Measurements from ENCODE around the gene PBX3.

PBX3 gene

GRCh38 chr9:125943831-125944230 lies 196.7 kb downstream of the PBX3 start:
- Histone ChIP-seq H3K36me3 (ENCODE audit: control insufficient read depth, low read length) (0 out of 2 replicates have a peak, but pooled peaks cover 3% of the 10 kb centered on the region), H3K27me3 (ENCODE audit: control insufficient read depth, low read length) (no peaks in the 10 kb centered on the region), H3K9me2 (replicated peaks; ENCODE audit: control insufficient read depth, low read length) (no peaks in the 10 kb centered on the region), H3K4me1 (ENCODE audit: control insufficient read depth, low read length) (no peaks in the 10 kb centered on the region), H3K79me2 (ENCODE audit: control insufficient read depth, low read length) (no peaks in the 10 kb centered on the region), H3F3A (ENCODE audit: control insufficient read depth, insufficient read depth) (no peaks in the 10 kb centered on the region), H3K9me3 (ENCODE audit: control insufficient read depth, insufficient read depth, low read length) (no peaks in the 10 kb centered on the region), H3K27ac (ENCODE audit: low read depth, low read length) (no peak overlapping the region), H3K4me3 (ENCODE audit: low read length) (no peak overlapping the region), H4K20me1 (ENCODE audit: control insufficient read depth, insufficient read depth, low read depth, low read length) (no peaks in the 10 kb centered on the region), H3K4me2 (ENCODE audit: low read length) (no peak overlapping the region)
- TF ChIP-seq CTCF (IDR thresholded peaks at IDR 0.05; ENCODE audit: low read depth, low read length, poor library complexity, severe bottlenecking) (no peak), EZH2phosphoT487 (IDR thresholded peaks at IDR 0.05; ENCODE audit: borderline replicate concordance, low read length) (no peak)

- no peaks in the 10 kb centered on the region for H3F3A ChIP-seq (ENCODE audit: control insufficient read depth, insufficient read depth)
- H3K4me3 ChIP-seq (ENCODE audit: low read length): no peak overlapping the region
- no peak overlapping the region for H3K4me2 ChIP-seq (ENCODE audit: low read length)
- H3K27ac ChIP-seq (ENCODE audit: low read depth, low read length): no peak overlapping the region
- H3K9me3 ChIP-seq (ENCODE audit: control insufficient read depth, insufficient read depth, low read length): no peaks in the 10 kb centered on the region
- H4K20me1 ChIP-seq (ENCODE audit: control insufficient read depth, insufficient read depth, low read depth, low read length): no peaks in the 10 kb centered on the region
- 0 out of 2 replicates have a peak, but pooled peaks cover 3% of the 10 kb centered on the region for H3K36me3 ChIP-seq (ENCODE audit: control insufficient read depth, low read length)
- H3K79me2 ChIP-seq (ENCODE audit: control insufficient read depth, low read length): no peaks in the 10 kb centered on the region
- no peaks in the 10 kb centered on the region for H3K4me1 ChIP-seq (ENCODE audit: control insufficient read depth, low read length)
- H3K9me2 ChIP-seq (replicated peaks; ENCODE audit: control insufficient read depth, low read length): no peaks in the 10 kb centered on the region
- H3K27me3 ChIP-seq (ENCODE audit: control insufficient read depth, low read length): no peaks in the 10 kb centered on the region
- TF ChIP-seq CTCF (IDR thresholded peaks at IDR 0.05; ENCODE audit: low read depth, low read length, poor library complexity, severe bottlenecking) (no peak), EZH2phosphoT487 (IDR thresholded peaks at IDR 0.05; ENCODE audit: borderline replicate concordance, low read length) (no peak)
Observed at GRCh38 chr9:125946397-125946796, 199.2 kb downstream of the PBX3 start.

- Histone ChIP-seq H3K4me1 (ENCODE audit: control insufficient read depth, low read length) (no peaks in the 10 kb centered on the region), H3K27me3 (ENCODE audit: control insufficient read depth, low read length) (no peaks in the 10 kb centered on the region), H3K4me2 (ENCODE audit: low read length) (no peak overlapping the region), H3K79me2 (ENCODE audit: control insufficient read depth, low read length) (no peaks in the 10 kb centered on the region), H3F3A (ENCODE audit: control insufficient read depth, insufficient read depth) (no peaks in the 10 kb centered on the region), H3K36me3 (ENCODE audit: control insufficient read depth, low read length) (0 out of 2 replicates have a peak, but pooled peaks cover 3% of the 10 kb centered on the region), H4K20me1 (ENCODE audit: control insufficient read depth, insufficient read depth, low read depth, low read length) (no peaks in the 10 kb centered on the region), H3K27ac (ENCODE audit: low read depth, low read length) (no peak overlapping the region), H3K9me2 (replicated peaks; ENCODE audit: control insufficient read depth, low read length) (no peaks in the 10 kb centered on the region), H3K9me3 (ENCODE audit: control insufficient read depth, insufficient read depth, low read length) (no peaks in the 10 kb centered on the region), H3K4me3 (ENCODE audit: low read length) (no peak overlapping the region)
- TF ChIP-seq CTCF (IDR thresholded peaks at IDR 0.05; ENCODE audit: low read depth, low read length, poor library complexity, severe bottlenecking) (no peak), EZH2phosphoT487 (IDR thresholded peaks at IDR 0.05; ENCODE audit: borderline replicate concordance, low read length) (no peak)
Observed at GRCh38 chr9:125948887-125949596, 201.9 kb downstream of the PBX3 start.
